ENCODE data around the gene AP4E1.

GRCh38 chr15:51049081-51049480, 140.6 kb downstream of the AP4E1 start:
- TF ChIP-seq, protein P1, sequence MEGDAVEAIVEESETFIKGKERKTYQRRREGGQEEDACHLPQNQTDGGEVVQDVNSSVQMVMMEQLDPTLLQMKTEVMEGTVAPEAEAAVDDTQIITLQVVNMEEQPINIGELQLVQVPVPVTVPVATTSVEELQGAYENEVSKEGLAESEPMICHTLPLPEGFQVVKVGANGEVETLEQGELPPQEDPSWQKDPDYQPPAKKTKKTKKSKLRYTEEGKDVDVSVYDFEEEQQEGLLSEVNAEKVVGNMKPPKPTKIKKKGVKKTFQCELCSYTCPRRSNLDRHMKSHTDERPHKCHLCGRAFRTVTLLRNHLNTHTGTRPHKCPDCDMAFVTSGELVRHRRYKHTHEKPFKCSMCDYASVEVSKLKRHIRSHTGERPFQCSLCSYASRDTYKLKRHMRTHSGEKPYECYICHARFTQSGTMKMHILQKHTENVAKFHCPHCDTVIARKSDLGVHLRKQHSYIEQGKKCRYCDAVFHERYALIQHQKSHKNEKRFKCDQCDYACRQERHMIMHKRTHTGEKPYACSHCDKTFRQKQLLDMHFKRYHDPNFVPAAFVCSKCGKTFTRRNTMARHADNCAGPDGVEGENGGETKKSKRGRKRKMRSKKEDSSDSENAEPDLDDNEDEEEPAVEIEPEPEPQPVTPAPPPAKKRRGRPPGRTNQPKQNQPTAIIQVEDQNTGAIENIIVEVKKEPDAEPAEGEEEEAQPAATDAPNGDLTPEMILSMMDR (IDR thresholded peaks at IDR 0.05): no peak
- no peak for TF ChIP-seq POLR2A (IDR thresholded peaks at IDR 0.05; ENCODE audit: low read depth)

Measured in esophagus muscularis mucosa (tissue), 3 donors.